T-helper 17 cell (primary cell): ENCODE results near the gene ERMP1. TPM values are rescaled to one million over a fixed set of nuclear protein-coding genes. Genes with fewer than 3 reads are reported as not detected.

Experiments used
- ATAC-seq: fragments of 150-1000 bp; cut with Tn5 transposase; 2 replicates; pipeline ENCODE4 v1.10.0; 2021; ENCODE audit warnings: mild to moderate bottlenecking, moderate library complexity
- DNase-seq, 3 donors: peaks; one replicate each; pipeline versions ENCODE4 v3.0.0 to v3.0.0-alpha.2; 2020 to 2021
- H3K9me3 ChIP-seq: one replicate; pipeline ENCODE4 v1.7.0; 2013; ENCODE audit warnings: low read length, mild to moderate bottlenecking; ENCODE audit not compliant: control insufficient read depth, poor library complexity, severe bottlenecking
- H3K27ac Mint-ChIP-seq: one replicate; pipeline ENCODE4 v1.8.0; 2022; ENCODE audit warnings: mild to moderate bottlenecking, moderate library complexity, mixed read lengths
- H3K27me3 Mint-ChIP-seq: one replicate; pipeline ENCODE4 v1.8.0; 2022; ENCODE audit warnings: mixed read lengths
- H3K36me3 Mint-ChIP-seq: one replicate; pipeline ENCODE4 v1.8.0; 2022; ENCODE audit warnings: low read depth, mixed read lengths
- H3K4me1 Mint-ChIP-seq: one replicate; pipeline ENCODE4 v1.8.0; 2022; ENCODE audit warnings: mild to moderate bottlenecking, mixed read lengths
- H3K4me3 Mint-ChIP-seq: one replicate; pipeline ENCODE4 v1.8.0; 2022; ENCODE audit warnings: mild to moderate bottlenecking, moderate library complexity, mixed read lengths
- total RNA-seq, 4 donors: library from RNA in 2 of 4; stranded (reverse) in 2 of 4; gene quantifications; one replicate each; pipeline ENCODE4 v1.2.3 and lab custom pipeline; 2022 to 2026

The ERMP1 gene
- total RNA-seq, 2 donors from 2014 or later = 10.5 to 11.3 TPM

DNA sequence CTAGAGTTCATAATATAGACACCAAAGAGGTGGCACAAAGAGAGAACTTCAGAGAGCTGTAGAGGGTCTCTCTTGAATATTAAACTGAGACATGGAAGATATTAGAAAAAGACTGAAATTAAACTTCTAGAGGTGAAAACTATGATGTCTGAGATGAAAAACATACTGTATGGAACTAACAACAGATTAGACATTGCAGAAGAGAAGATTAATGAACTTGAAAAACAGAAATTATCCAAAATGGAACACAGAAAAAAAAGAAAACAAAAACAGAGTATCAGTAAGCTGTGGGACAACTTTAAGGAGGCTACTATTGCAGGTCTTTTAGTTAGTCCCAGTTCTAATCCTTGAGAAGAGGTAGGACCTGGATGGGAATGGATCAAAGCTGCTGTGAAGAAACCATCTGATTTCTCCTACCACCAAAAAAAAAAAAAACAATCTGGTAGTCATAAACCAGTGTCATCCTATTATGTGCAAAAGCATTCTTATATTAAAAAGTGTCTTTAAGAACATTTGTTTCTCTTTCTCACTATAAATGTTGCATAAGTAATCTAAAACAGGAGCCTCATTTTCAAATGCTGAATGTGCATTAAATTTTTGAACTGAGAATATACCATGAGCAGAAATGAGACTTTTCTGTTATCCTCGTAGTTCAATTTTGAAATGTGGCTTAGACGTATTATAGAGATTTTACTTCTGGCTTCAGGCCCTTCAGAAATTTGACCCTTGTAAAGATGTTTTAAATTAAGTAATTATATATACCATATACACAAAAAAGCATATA is 96.2 kb downstream of the ERMP1 start:
- Mint-ChIP-seq H3K4me1 (peaks cover 5% of the 10 kb centered on the region), H3K4me3 (no peak overlapping the region), H3K27ac (no peak overlapping the region), H3K36me3 (peaks cover 11% of the 10 kb centered on the region), H3K27me3 (no peaks in the 10 kb centered on the region)
- ATAC-seq = no peak
- no peak for DNase-seq
- no peaks in the 10 kb centered on the region for H3K9me3 ChIP-seq

DNA sequence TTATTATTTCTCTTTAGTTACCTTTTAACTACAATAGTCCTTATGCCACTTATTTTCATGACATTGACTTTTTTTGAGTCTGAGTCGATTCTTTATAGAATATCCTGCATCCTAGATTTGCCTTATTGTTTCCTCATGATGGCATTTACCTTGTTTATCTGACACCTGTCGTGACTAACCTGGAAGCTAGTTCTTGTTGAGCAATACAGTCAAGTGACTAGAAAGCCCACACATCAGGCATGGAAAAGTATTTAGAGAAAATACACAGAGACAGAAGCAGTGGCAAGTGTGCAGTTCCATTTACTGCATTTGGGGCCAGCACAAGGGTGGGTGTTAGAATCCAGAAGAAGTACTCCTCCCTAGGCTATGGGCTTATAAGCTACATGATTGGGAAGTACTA is 97.8 kb downstream of the ERMP1 start:
- no peaks in the 10 kb centered on the region for H3K9me3 ChIP-seq
- Mint-ChIP-seq H3K27ac (no peak overlapping the region), H3K27me3 (no peaks in the 10 kb centered on the region), H3K36me3 (peaks cover 13% of the 10 kb centered on the region), H3K4me1 (peaks cover 5% of the 10 kb centered on the region), H3K4me3 (no peak overlapping the region)
- ATAC-seq = no peak
- DNase-seq = no peak

Other genes with a start within 250 kb of the ERMP1 start
- 10 to 100 TPM; 19.6 to 24.3 TPM for gene RIC1, start 204.0 kb downstream of the ERMP1 start, total RNA-seq
- not detected for gene MLANA, start 57.8 kb upstream of the ERMP1 start, total RNA-seq
- gene RANBP6, start 182.5 kb upstream of the ERMP1 start, total RNA-seq = 10 to 100 TPM; 30.4 to 32.2 TPM